Measurements from ENCODE around the gene CYP26A1.

GRCh38 chr10:93083743-93084539 is 10.2 kb downstream of the CYP26A1 start:
- no peak for TF ChIP-seq CTCF (conservative IDR thresholded peaks at IDR 0.05; ENCODE audit: low read depth, low read length)
- no peak for TF ChIP-seq EZH2 (IDR thresholded peaks at IDR 0.05; ENCODE audit: borderline replicate concordance, low read depth, low read length, poor library complexity, severe bottlenecking)
